Activated T-helper 9 cell treated with anti-CD3 and anti-CD28 coated beads, Interleukin-2, amount 50 U/mL, for 16 hours (primary cell): Measurements from ENCODE around the gene MRC2.
"Not testable (repeated sequence)": the region's sequence is repeated elsewhere in the genome, so short reads cannot be mapped to it uniquely, and the experiment has no call there.

Source experiments
- DNase-seq: peaks from one replicate; pipeline ENCODE4 v3.0.0-alpha.2; 2020; ENCODE audit warnings: low read depth

Gene MRC2

DNA sequence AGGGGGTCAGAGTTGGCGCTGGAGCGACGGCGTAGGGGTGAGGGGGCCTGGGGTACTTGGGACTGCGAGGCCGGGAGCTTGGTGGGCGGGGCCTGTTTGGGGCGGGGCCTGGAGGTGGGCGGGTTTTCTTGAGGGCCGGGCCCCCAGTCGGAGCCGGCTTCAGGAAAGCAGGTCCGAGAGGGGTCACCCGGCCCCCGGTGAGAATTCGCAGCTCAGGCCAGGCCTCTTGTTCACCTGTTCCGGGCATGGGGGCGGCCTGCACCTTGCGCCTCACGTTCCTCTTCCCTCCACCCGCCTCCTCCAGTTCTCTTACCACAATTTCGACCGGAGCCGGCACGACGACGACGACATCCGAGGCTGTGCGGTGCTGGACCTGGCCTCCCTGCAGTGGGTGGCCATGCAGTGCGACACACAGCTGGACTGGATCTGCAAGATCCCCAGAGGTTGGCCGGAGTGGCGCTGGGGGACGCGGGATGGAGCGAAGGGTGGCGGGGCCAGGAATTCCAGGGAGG is 52.5 kb downstream of the MRC2 start:
- no peak for DNase-seq

DNA sequence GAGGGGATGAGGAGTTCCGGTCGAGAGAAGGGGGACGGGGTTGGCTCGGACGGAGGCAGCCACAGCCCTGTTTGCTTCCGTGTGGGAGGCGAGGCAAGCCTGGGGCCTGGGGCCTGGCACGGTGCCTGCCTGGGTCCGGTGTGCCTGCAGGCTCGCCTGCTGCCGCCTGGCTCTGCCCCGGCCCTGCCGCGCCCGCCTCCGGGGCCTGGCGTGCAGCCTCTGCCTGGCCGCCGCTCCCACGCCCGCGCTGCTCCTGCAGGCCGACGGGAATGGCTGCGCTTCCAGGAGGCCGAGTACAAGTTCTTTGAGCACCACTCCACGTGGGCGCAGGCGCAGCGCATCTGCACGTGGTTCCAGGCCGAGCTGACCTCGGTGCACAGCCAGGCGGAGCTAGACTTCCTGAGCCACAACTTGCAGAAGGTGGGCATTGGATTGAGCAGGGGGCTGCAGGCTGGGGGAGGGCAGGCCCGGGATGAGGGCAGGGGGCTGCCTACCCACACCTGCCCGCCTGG is 53.1 kb downstream of the MRC2 start:
- no peak for DNase-seq

DNA sequence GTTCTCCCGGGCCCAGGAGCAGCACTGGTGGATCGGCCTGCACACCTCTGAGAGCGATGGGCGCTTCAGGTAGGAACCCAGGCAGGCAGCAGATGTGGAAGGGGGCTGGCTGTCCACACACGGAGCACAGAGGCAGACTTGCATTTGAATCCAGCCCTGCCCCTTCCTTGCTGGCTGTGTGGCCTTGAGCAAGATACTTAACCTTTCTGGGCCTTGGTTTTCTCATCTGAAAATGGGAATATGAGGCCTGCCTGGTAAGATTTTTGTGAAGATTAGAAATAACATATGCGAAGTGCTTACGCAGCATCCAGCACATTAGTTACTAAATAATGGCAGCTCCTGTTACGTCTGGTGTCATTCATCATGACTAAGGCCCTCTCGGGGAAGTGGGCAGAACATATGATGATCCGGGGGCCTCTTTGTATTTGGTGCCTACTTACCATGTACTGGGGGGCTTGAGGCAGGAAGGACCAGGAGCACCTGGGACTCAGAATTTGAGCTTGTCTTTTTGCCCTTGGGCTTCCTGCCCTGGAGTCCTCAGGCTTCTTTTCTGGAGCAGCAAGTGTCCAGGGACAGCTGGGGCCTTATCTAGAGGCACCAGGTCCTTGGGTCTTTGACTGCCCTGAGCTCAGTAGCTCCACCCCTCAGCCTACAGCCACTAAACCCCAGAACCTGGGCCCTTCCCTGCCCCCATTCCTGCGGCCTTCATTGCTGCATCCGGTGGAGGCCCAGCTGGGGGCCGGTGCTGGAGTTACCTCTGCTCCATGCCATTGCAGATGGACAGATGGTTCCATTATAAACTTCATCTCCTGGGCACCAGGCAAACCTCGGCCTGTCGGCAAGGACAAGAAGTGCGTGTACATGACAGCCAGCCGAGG is 53.8 kb downstream of the MRC2 start:
- no peak for DNase-seq

DNA sequence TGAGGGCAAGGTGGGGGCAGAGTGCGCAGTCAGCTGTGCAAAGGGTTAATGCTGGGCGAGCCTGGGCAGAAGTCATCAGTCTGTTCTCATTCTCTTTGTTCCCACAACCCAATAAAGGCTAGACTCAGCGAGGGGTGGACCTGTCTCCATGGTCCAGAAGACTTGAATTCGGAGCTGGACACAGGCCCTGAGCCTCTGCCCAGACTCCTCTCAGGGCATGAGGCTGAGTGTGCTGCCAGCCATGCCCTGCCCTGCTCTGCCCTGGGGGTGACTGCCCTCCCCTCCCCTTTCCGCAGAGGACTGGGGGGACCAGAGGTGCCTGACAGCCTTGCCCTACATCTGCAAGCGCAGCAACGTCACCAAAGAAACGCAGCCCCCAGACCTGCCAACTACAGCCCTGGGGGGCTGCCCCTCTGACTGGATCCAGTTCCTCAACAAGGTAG is 54.5 kb downstream of the MRC2 start:
- no peak for DNase-seq

DNA sequence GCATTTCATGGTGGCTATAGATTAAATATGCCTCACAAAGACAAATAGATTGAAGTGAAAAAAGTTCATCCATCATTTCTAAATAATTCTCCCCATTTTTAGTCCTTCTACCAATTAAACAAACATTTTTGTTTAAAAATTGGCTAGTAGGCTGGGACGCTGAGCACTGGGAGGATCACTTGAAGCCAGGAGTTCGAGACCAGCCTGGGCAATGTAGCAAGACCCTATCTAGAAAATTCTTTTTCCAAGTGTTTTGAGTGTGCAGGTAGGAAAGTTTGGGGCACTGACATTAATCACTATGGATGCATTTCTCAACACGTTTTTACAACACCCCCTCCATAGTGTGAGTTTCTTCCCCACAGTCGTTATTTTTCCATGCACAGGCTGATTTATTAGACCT is 56.7 kb downstream of the MRC2 start:
- DNase-seq = no peak

DNA sequence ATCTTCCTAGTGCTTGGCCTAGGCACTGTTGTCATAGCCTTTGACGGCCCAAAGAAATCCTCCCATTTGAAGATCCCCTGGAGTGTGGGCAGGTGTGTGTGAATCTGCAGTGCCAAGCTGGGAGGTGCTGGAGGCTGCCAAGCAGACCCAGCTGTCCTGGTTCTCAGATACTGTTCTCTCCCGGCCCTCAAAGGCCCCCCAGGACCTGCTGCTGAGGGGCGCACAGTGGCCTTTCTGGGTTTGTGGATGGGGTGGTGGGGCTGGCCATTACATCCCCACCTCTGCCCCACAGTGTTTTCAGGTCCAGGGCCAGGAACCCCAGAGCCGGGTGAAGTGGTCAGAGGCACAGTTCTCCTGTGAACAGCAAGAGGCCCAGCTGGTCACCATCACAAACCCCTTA is 60.5 kb downstream of the MRC2 start:
- DNase-seq = no peak

DNA sequence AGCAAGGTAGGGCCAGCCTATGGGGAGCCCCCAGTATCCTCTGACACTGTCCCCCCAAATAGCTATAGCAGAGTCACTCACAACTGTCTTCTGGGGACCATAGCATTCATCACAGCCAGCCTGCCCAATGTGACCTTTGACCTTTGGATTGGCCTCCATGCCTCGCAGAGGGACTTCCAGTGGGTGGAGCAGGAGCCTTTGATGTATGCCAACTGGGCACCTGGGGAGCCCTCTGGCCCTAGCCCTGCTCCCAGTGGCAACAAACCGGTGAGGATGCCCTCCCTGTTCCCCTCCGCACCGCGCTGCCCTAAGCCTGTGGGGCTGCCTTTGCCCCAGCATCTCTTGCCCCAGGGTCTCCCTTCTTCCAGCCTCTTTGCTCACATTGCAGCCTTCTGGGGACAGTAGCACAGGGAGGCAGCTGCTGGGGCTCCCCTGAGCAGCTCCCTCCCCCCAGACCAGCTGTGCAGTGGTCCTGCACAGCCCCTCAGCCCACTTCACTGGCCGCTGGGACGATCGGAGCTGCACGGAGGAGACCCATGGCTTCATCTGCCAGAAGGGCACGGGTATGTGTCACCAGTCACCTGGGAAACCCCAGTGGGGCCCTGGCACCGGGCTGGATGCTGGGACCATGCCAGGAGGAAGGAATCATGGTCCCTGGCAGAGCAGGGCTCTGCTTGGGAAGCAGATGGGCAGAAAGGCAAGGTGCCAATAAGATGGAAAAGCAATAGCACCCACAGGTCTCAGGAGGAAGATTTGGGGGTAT is 61.1 kb downstream of the MRC2 start:
- no peak for DNase-seq

DNA sequence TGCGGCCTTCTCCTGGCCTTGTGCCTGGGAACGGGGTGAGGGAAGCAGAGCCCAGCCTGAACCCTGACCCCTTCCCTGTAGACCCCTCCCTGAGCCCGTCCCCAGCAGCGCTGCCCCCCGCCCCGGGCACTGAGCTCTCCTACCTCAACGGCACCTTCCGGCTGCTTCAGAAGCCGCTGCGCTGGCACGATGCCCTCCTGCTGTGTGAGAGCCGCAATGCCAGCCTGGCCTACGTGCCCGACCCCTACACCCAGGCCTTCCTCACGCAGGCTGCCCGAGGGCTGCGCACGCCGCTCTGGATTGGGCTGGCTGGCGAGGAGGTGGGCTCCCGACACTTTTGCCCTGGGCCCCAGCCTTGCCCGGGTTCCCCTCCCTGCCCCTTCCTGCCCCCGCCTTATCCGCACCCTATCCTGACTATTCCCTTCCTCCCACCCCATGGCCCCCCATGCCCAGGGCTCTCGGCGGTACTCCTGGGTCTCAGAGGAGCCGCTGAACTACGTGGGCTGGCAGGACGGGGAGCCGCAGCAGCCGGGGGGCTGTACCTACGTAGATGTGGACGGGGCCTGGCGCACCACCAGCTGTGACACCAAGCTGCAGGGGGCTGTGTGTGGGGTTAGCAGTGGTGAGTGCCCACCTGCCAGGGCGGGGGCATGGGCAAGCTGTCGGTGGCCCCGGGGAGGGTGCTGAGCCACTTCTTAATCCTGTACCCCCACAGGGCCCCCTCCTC is 62.1 kb downstream of the MRC2 start:
- DNase-seq = no peak

DNA sequence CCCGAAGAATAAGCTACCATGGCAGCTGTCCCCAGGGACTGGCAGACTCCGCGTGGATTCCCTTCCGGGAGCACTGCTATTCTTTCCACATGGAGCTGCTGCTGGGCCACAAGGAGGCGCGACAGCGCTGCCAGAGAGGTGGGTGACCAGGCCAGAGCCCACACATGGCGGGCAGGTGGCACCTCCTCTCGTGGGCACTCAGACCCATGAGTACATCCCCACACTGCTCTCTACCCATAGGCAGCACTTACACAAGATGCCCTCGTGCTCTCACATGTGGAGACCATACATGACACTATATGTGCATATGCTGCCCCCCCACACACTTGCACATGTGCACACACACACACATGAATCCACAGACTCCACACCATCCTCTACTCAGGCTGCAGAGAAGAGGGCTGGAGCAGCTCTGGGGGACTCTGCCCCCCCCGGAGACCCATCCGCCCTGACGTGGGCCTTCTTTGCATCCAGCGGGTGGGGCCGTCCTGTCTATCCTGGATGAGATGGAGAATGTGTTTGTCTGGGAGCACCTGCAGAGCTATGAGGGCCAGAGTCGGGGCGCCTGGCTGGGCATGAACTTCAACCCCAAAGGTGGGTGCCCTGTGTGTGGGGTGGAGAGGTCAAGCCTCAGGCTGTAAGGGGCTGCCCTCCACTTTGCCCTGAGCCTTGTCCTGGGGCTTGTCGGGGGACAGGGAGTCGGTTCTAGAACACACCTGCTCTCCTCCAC is 62.9 kb downstream of the MRC2 start:
- no peak for DNase-seq

DNA sequence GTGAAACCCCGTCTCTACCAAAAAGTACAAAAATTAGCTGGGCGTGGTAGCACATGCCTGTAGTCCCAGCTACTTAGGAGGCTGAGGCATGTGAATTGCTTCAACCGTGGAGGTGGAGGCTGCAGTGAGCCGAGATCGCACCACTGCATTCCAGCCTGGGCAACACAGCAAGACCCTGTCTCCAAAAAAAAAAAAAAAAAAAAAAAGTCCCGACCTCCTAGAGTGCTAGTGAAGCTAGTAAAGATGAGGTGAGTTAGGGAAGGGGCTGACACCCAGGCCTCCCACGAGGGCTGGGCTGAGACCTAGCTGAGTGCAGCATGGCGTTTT is 64.1 kb downstream of the MRC2 start:
- DNase-seq = not testable (repeated sequence)

DNA sequence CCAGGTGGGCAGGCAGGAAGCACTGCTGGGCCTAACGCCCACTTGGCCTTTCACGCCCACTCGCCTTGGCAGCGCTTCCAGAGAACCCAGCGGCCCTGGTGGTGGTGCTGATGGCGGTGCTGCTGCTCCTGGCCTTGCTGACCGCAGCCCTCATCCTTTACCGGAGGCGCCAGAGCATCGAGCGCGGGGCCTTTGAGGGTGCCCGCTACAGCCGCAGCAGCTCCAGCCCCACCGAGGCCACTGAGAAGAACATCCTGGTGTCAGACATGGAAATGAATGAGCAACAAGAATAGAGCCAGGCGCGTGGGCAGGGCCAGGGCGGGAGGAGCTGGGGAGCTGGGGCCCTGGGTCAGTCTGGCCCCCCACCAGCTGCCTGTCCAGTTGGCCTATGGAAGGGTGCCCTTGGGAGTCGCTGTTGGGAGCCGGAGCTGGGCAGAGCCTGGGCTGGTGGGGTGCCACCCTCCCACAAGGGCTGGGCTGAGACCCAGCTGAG is 64.7 kb downstream of the MRC2 start:
- DNase-seq = no peak

DNA sequence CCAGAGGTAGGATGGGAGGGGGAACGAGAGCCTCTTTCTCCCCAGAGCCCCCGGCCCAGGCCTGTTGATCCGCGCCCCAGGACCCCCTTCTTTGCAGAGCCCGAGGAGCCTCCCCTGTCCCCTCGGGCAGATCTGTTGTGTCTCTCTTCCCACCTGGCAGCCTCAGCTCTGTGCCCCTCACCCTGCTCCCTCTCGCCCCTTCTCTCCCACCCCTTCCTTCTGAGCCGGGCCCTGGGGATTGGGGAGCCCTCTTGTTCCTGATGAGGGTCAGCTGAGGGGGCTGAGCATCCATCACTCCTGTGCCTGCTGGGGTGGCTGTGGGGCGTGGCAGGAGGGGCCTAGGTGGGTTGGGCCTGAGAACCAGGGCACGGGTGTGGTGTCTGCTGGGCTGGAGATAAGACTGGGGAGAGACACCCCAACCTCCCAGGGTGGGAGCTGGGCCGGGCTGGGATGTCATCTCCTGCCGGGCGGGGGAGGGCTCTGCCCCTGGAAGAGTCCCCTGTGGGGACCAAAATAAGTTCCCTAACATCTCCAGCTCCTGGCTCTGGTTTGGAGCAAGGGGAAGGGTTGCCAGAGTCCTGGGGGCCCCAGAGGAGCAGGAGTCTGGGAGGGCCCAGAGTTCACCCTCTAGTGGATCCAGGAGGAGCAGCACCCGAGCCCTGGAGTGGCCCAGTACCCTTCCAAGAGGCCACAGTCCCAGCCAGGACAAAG is 65.4 kb downstream of the MRC2 start:
- DNase-seq = no peak

DNA sequence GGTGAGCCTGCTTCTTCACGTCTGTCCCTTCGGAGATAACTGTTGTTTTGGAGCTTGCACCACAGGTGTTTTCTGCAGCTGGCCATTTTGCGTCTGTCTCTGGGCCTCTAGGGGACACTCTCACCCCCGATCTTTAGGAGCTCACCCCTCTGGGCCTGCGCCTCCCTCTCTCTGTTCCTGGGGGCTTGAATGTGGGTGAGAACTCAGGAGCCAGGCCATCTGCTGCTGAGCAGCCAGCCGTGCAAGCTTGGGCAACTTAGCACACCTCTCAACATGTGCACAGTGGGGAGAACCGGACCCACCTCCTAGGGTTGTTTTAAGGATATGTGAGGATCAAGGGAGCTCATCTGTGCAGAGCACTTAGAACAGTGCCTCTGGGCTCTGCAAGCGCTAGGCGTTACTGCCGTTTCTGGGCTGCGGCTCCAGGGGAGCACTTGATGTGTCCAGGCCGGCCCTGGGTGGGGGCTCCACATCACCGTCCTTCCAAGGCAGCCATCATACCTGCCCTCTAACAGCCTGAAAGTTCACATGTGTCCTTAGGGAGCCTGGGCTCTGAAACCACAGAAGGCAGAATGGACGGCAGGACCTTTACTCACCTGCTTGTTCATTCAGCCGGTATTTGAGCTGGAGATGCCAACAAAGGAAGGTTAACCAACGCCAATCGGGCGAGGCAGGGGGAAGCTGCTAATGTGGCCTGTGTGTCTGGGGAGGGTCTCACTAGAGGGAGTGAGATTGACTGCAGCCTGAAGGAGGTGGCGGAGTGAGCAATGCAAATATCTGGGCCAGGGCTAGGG is 66.3 kb downstream of the MRC2 start:
- no peak for DNase-seq

DNA sequence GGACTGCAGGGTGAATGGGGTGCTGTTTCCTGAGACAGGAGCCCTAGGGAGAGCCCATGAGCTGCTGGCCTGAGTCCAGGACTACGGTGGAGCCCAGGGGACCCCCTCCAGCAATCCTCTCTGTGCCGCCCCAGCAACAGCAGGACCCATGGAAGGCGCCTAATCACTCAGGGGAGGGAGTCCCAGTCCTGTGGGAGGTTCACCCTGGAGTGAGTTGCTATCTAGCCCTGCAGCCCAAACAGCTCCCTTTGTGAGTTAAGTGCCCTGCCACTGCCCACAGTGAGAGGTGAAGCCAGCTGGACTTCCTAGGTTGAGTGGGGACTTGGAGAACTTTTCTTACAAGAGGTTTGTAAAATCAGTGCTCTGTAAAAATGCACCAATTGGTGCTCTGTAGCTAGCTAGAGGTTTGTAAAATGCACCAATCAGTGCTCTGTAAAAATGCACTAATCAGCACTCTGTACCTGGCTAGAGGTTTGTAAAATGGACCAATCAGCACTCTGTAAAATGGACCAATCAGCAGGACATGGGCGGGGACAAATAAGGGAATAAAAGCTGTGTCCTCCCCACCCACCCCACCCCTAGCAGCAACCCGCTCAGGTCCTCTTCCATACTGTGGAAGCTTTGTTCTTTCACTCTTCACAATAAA is 67.7 kb downstream of the MRC2 start:
- DNase-seq = not testable (repeated sequence)

DNA sequence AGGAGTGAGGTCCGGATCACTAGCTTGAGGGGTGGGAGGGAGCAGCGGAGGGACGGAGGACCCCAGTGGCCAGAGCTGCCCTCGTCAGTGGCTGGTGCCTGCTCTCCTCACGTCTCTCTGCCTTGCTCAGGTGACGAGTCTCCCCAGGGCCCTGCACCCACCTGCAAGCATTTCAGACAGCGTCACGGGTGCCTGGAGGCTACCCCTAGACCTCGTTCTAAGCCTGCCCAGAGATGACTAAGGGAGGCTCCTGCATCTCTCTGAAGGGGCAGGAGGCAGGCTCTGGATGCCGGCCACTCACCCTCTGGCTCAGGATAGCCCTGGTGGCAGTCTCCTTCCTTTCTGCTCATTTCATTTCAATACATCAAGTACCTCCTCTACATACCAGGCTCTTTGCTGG is 68.8 kb downstream of the MRC2 start:
- DNase-seq = no peak

DNA sequence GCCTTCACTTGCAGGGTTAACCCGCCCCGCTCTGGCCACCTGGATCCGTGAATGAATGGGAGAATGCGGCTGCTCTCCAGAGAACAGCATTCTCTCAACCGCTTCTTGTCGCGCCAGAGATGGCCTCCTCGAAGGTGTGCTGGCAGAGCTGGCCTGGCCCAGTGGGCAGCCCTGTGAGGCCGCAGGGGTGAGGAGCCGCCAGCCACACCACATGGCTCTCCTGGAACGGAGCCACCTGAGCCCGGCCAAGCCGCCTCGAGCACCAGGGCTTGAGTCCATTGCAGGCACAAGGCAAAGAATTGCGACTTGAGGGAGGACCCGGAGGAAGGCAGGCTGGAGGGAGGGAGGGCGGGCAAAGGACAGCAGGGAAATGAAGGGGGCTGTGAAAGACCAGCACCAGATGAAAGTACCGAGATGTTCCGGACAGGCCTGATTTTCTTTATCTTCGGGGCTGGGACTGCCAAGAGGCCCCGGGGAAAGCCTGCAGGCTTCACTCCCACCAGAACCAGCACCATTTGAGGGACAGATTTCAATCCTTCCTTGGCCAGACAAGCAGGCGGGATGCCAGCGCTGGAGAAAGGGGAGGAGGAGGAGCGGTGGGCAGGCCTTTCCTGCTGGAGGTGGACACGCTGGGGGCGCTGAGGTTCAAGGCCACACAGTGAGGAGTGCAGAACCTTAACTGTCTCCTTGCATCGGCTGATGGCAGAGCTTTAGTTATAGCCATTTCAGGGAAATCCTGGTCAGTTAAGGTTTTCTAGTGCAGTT is 69.4 kb downstream of the MRC2 start:
- no peak for DNase-seq

DNA sequence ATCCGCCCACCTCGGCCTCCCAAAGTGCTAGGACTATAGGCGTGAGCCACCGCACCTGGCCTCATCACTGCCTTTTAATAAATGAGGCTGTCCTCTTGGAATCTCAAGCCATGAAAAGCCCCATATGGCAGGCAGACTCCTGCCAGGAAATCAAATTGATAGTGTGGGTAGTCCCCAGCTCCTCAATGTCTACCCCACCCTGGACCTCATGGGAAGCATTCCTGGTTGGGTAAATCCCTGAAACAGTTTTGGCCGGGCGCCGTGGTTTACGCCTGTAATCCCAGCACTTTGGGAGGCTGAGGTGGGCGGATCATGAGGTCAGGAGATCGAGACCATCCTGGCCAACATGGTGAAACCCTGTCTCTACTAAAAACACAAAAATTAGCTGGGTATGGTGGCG is 71.0 kb downstream of the MRC2 start:
- not testable (repeated sequence) for DNase-seq

DNA sequence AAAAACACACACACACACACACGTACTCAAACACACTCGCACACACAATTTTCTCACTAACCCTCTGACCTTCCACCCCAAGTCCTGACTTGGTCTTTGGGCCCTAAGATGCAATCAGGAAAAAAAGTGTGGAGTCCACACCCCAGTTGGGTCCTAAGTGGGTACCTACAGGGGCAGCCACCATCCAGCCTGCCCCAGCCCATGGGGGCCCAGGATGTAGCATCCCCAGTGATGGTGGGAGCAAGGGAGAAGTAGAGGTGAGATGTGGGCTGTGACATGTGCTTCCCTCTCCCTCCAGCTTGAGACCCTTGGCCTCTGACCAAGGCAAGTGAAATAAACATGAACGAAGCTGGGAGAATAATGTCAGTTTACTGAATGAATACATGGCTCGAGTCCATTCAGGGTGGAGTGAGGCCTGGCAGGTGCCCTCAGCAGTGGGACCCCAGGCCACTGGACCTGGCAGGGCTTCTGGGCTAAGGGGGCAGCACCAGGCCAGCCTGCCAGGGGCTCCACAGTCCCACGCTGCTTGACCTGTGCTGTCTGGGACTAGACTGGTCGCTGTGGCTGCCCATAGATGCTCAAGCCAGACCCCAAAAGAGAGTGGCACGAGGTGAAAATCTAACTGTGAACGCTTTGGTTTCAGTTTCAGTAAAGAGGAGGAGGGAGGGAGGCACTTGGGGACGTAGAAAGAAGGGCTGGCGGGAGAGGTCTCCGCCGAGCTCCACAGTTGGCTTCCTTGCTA is 73.7 kb downstream of the MRC2 start:
- no peak for DNase-seq
